B cell (primary cell): ENCODE measurements around the gene SRRM3. TPM values are rescaled to one million over a fixed set of nuclear protein-coding genes. Genes with fewer than 3 reads are reported as not detected.

Experiments used
- ATAC-seq: fragments of 200-7000 bp; cut with Tn5 transposase; one replicate; pipeline ENCODE4 v1.10.0; 2021; ENCODE audit warnings: low read depth, mild to moderate bottlenecking, moderate number of reproducible peaks, moderate library complexity
- CTCF ChIA-PET: fragments of 350-600 bp; sonication (Branson Sonifier 250); formaldehyde crosslinking; loops from one replicate; lab custom pipeline; 2021; ENCODE audit warnings: antibody characterized with exemption, inconsistent platforms; lab: Charles Lee
- POLR2A ChIA-PET: fragments of 350-600 bp; sonication (Branson Sonifier 250); formaldehyde crosslinking; loops from one replicate; lab custom pipeline; 2021; ENCODE audit warnings: antibody characterized with exemption; lab: Charles Lee
- DNase-seq: peaks from one replicate; pipeline ENCODE4 v3.0.0; 2013
- H2AFZ ChIP-seq: 2 replicates; pipeline ENCODE4 v1.6.1; 2012; ENCODE audit warnings: mild to moderate bottlenecking, low read depth, low read length; ENCODE audit not compliant: insufficient read depth, poor library complexity, severe bottlenecking
- H3K27ac ChIP-seq, 2 donors: 1 replicate in 1 of 2; 2 replicates in 1 of 2; pipeline ENCODE4 v1.5.1; 2012 to 2013; ENCODE audit warnings: low read length in 2 of 2, mild to moderate bottlenecking in 2 of 2, moderate library complexity in 1 of 2
- H3K27me3 ChIP-seq, 4 experiments: fragments of 200-600 bp in 1 of 4; sonication (generic) in 1 of 4; replicated peaks in 1 of 4; 1 replicate in 2 of 4; 2 replicates in 2 of 4; pipeline versions ENCODE4 v1.6.1 to v1.7.0; 2013 to 2016; ENCODE audit warnings: low read length in 3 of 4, mild to moderate bottlenecking in 2 of 4, mixed read lengths in 1 of 4, moderate library complexity in 1 of 4; ENCODE audit not compliant: insufficient read depth in 4 of 4, control insufficient read depth in 3 of 4; ENCODE audit errors: control extremely low read depth in 1 of 4
- H3K36me3 ChIP-seq, 2 experiments: replicated peaks in 1 of 2; 1 replicate in 1 of 2; 2 replicates in 1 of 2; pipeline versions ENCODE4 v1.6.1 to v1.7.1; 2013; ENCODE audit warnings: low read length in 1 of 2; ENCODE audit not compliant: insufficient read depth in 2 of 2, control insufficient read depth in 1 of 2; ENCODE audit errors: control extremely low read depth in 1 of 2, extremely low read depth in 1 of 2
- H3K4me1 ChIP-seq, 2 donors: fragments of 200-600 bp in 1 of 2; sonication (generic) in 1 of 2; 1 replicate in 1 of 2; 2 replicates in 1 of 2; pipeline versions ENCODE4 v1.5.1 to v1.6.1; 2013 to 2017; ENCODE audit warnings: low read length in 2 of 2; ENCODE audit not compliant: control insufficient read depth in 2 of 2, insufficient read depth in 2 of 2
- H3K4me2 ChIP-seq: replicated peaks from 2 replicates; pipeline ENCODE3; 2012; ENCODE audit warnings: mild to moderate bottlenecking, low read depth, low read length; ENCODE audit not compliant: poor library complexity, severe bottlenecking
- H3K4me3 ChIP-seq, 5 experiments: fragments of 200-600 bp in 1 of 5; sonication (generic) in 1 of 5; 1 replicate in 3 of 5; 2 replicates in 2 of 5; pipeline versions ENCODE4 v1.5.1 to v1.7.0; 2011 to 2016; ENCODE audit warnings: low read length in 4 of 5, mild to moderate bottlenecking in 4 of 5, low read depth in 2 of 5, control low read depth in 1 of 5, moderate library complexity in 1 of 5; ENCODE audit not compliant: insufficient read depth in 1 of 5; ENCODE audit errors: control extremely low read depth in 1 of 5, extremely low read depth in 1 of 5
- H3K79me2 ChIP-seq: fragments of 200-600 bp; sonication (generic); one replicate; pipeline ENCODE4 v1.6.0; 2016; ENCODE audit warnings: low read length; ENCODE audit not compliant: control insufficient read depth, insufficient read depth
- H3K9ac ChIP-seq: fragments of 200-600 bp; sonication (generic); 2 replicates; pipeline ENCODE4 v1.6.1; 2017; ENCODE audit warnings: mild to moderate bottlenecking, low read length, moderate library complexity
- H3K9me3 ChIP-seq, 3 donors: one replicate each; pipeline versions ENCODE4 v1.6.1 to v1.7.1; 2013; ENCODE audit warnings: low read length in 2 of 3; ENCODE audit not compliant: control insufficient read depth in 2 of 3, insufficient read depth in 1 of 3; ENCODE audit errors: control extremely low read depth in 1 of 3
- H4K20me1 ChIP-seq: 2 replicates; pipeline ENCODE4 v1.6.0; 2012; ENCODE audit warnings: mild to moderate bottlenecking, low read length; ENCODE audit not compliant: insufficient read depth, control insufficient read depth, poor library complexity, severe bottlenecking
- H3K27ac Mint-ChIP-seq: one replicate; pipeline ENCODE4 v1.8.0; 2021; ENCODE audit warnings: mixed read lengths
- H3K27me3 Mint-ChIP-seq: one replicate; pipeline ENCODE4 v1.8.0; 2021; ENCODE audit warnings: mixed read lengths
- H3K4me1 Mint-ChIP-seq: one replicate; pipeline ENCODE4 v1.8.0; 2021; ENCODE audit warnings: mixed read lengths
- H3K4me3 Mint-ChIP-seq: one replicate; pipeline ENCODE4 v1.8.0; 2021; ENCODE audit warnings: mixed read lengths
- H3K9me3 Mint-ChIP-seq: one replicate; pipeline ENCODE4 v1.8.0; 2022; ENCODE audit warnings: mixed read lengths; ENCODE audit not compliant: insufficient read depth
- CTCF ChIP-seq: fragments of 200-600 bp; IDR thresholded peaks from one replicate; pipeline ENCODE4 v1.8.0; 2022; ENCODE audit warnings: antibody characterized with exemption, mild to moderate bottlenecking
- EZH2 ChIP-seq: IDR thresholded peaks from 2 replicates; pipeline ENCODE4 v1.6.1; 2012; ENCODE audit warnings: borderline replicate concordance, low read depth, mild to moderate bottlenecking, moderate library complexity, low read length; ENCODE audit not compliant: insufficient read depth, poor library complexity, severe bottlenecking
- WGBS: methylation state at CpG from one replicate; pipeline ENCODE4 v1.1.5; 2013; ENCODE audit warnings: missing lambda C conversion rate; ENCODE audit not compliant: insufficient coverage; 5-methylcytosine and 5-hydroxymethylcytosine counted together
- intact Hi-C: fragments of 100-400 bp; cut with micrococcal nuclease; formaldehyde crosslinking; loops from one replicate; pipeline ENCODE4 v1.10.0; 2022
- polyA plus RNA-seq: library from polyadenylated mRNA; depleted of rRNA; stranded (reverse); fragments of >200 nt; gene quantifications from 2 replicates; pipeline ENCODE4 v1.2.3, GENCODE V29; 2012
- total RNA-seq, 2 donors: library from RNA; stranded (reverse); fragments of 120-200 nt in 1 of 2; gene quantifications; 1 replicate in 1 of 2; 2 replicates in 1 of 2; pipeline versions ENCODE4 v1.2.3 to v1.2.4, GENCODE V29; 2013 to 2022

The SRRM3 gene
- total and polyA plus RNA-seq, 2 donors (not counting 1 experiment from before 2014, with no cell fraction given), result not detected

- intact Hi-C loops, result no loop called here
- Histone ChIP-seq H3K4me3 (no peak overlapping the region), H3K27me3 (peaks cover 0 to 6% (median 0%) of the 10 kb centered on the region in 4 experiments), H3K4me1 (no peaks in the 10 kb centered on the region), H2AFZ (no peak overlapping the region), H4K20me1 (no peaks in the 10 kb centered on the region), H3K9ac (no peak overlapping the region), H3K4me2 (no peak overlapping the region), H3K9me3 (peaks cover 0 to 14% (median 5%) of the 10 kb centered on the region in 3 donors), H3K36me3 (no peaks in the 10 kb centered on the region), H3K79me2 (no peaks in the 10 kb centered on the region), H3K27ac (no peak overlapping the region)
- no peak for ATAC-seq
- Mint-ChIP-seq H3K27me3 (peaks cover 26% of the 10 kb centered on the region), H3K27ac (no peak overlapping the region), H3K4me3 (no peak overlapping the region), H3K4me1 (peaks cover 1% of the 10 kb centered on the region), H3K9me3 (no peaks in the 10 kb centered on the region)
- no peak for DNase-seq
- 92% methylated on average over 6 of the region's 6 CpGs for WGBS
- ChIA-PET POLR2A (no interaction called here), CTCF (no interaction called here)
- TF ChIP-seq EZH2 (no peak), CTCF (no peak)
Measured at GRCh38 chr7:76189276-76189675, 12.4 kb upstream of the SRRM3 start.

- intact Hi-C loops, result no loop called here
- no peak overlapping the region for H3K4me3 ChIP-seq
- Mint-ChIP-seq H3K27me3 (peaks cover 29% of the 10 kb centered on the region), H3K9me3 (no peaks in the 10 kb centered on the region), H3K27ac (no peak overlapping the region), H3K4me3 (no peak overlapping the region), H3K4me1 (peaks cover 1% of the 10 kb centered on the region)
- ChIA-PET CTCF (no interaction called here), POLR2A (no interaction called here)
- H3K9me3 ChIP-seq, result peaks cover 0 to 14% (median 5%) of the 10 kb centered on the region in 3 donors
- DNase-seq (no peak), ATAC-seq (no peak)
- H3K9ac ChIP-seq, result no peak overlapping the region
- peaks cover 0 to 6% (median 2%) of the 10 kb centered on the region in 4 experiments for H3K27me3 ChIP-seq
- no peaks in the 10 kb centered on the region for H3K4me1 ChIP-seq
- no peak overlapping the region for H3K4me2 ChIP-seq
- WGBS, result 78% methylated on average over 3 of the region's 3 CpGs
- H3K36me3 ChIP-seq, result no peaks in the 10 kb centered on the region
- no peaks in the 10 kb centered on the region for H4K20me1 ChIP-seq
- TF ChIP-seq EZH2 (no peak), CTCF (no peak)
- H3K27ac ChIP-seq, result no peak overlapping the region
- H2AFZ ChIP-seq, result no peak overlapping the region
- H3K79me2 ChIP-seq, result no peaks in the 10 kb centered on the region
Measured at GRCh38 chr7:76191783-76192240, 9.9 kb upstream of the SRRM3 start.
